Neural cell (in vitro differentiated cells): ENCODE measurements around the gene APOL5. TPM values are rescaled to one million over a fixed set of nuclear protein-coding genes. Genes with fewer than 3 reads are reported as not detected.

ENCODE experiments used
- H2AFZ ChIP-seq: fragments of 200-600, 300-800 bp; sonication (generic), shearing (Covaris generic); 2 replicates; pipeline ENCODE4 v1.6.0; 2014; ENCODE audit warnings: low read depth, mild to moderate bottlenecking, antibody characterized with exemption, low read length, moderate library complexity
- H3F3A ChIP-seq: fragments of 200-600 bp; shearing (Covaris generic); 2 replicates; pipeline ENCODE4 v1.6.1; 2016; ENCODE audit warnings: mild to moderate bottlenecking, moderate library complexity, mixed read lengths, antibody characterized with exemption, low read length; ENCODE audit not compliant: insufficient read depth, poor library complexity, severe bottlenecking
- H3K27ac ChIP-seq: fragments of 200-600, 300-800 bp; sonication (generic), shearing (Covaris generic); 2 replicates; pipeline ENCODE4 v1.5.1; 2014; ENCODE audit warnings: mild to moderate bottlenecking, low read length, moderate library complexity
- H3K27me3 ChIP-seq: fragments of 300-800, 200-600 bp; sonication (generic), shearing (Covaris generic); 2 replicates; pipeline ENCODE4 v1.6.0; 2014; ENCODE audit warnings: mild to moderate bottlenecking, low read depth, low read length, moderate library complexity; ENCODE audit not compliant: insufficient read depth
- H3K36me3 ChIP-seq: fragments of 300-800, 200-600 bp; sonication (generic), shearing (Covaris generic); 2 replicates; pipeline ENCODE4 v1.5.1; 2014; ENCODE audit warnings: mild to moderate bottlenecking, antibody characterized with exemption, low read length, moderate library complexity; ENCODE audit not compliant: insufficient read depth
- H3K4me2 ChIP-seq: fragments of 300-800, 200-600 bp; sonication (generic), shearing (Covaris generic); 2 replicates; pipeline ENCODE4 v1.6.0; 2014; ENCODE audit warnings: mild to moderate bottlenecking, low read length
- H3K4me3 ChIP-seq: fragments of 300-800, 200-600 bp; sonication (generic), shearing (Covaris generic); 2 replicates; pipeline ENCODE4 v1.5.1; 2014; ENCODE audit warnings: mild to moderate bottlenecking, low read length, moderate library complexity
- H3K79me2 ChIP-seq: fragments of 200-600 bp; shearing (Covaris generic); replicated peaks from 2 replicates; pipeline ENCODE4 v1.6.0; 2014; ENCODE audit warnings: mild to moderate bottlenecking, low read length, moderate library complexity; ENCODE audit not compliant: insufficient read depth
- H3K9ac ChIP-seq: fragments of 300-800, 200-600 bp; sonication (generic), shearing (Covaris generic); 2 replicates; pipeline ENCODE4 v1.6.1; 2016; ENCODE audit warnings: mild to moderate bottlenecking, low read length, mixed read lengths
- H3K9me2 ChIP-seq: fragments of 200-600 bp; shearing (Covaris generic); 2 replicates; pipeline ENCODE4 v1.6.1; 2016; ENCODE audit warnings: mild to moderate bottlenecking, low read length, mixed read lengths; ENCODE audit not compliant: insufficient read depth
- H3K9me3 ChIP-seq: fragments of 200-600, 300-800 bp; sonication (generic), shearing (Covaris generic); 2 replicates; pipeline ENCODE4 v1.6.1; 2016; ENCODE audit warnings: mild to moderate bottlenecking, mixed run types, low read length, moderate library complexity, mixed read lengths
- H4K20me1 ChIP-seq: fragments of 200-600 bp; shearing (Covaris generic); 2 replicates; pipeline ENCODE4 v1.6.1; 2016; ENCODE audit warnings: mild to moderate bottlenecking, mixed run types; ENCODE audit not compliant: insufficient read depth
- EP300 ChIP-seq: fragments of 450-650 bp; conservative IDR thresholded peaks from 2 replicates; pipeline ENCODE4 v1.6.1; 2014; ENCODE audit warnings: antibody characterized with exemption, mild to moderate bottlenecking, moderate library complexity; ENCODE audit not compliant: poor library complexity, severe bottlenecking
- EZH2 ChIP-seq: fragments of 200-600, 300-800 bp; shearing (Covaris generic), sonication (generic); IDR thresholded peaks from 2 replicates; pipeline ENCODE4 v1.6.1; 2014; ENCODE audit warnings: antibody characterized with exemption, low read length, borderline replicate concordance, mild to moderate bottlenecking; ENCODE audit not compliant: insufficient read depth, poor library complexity, severe bottlenecking
- MXI1 ChIP-seq: fragments of 450-650 bp; conservative IDR thresholded peaks from 2 replicates; pipeline ENCODE4 v1.6.1; 2014; ENCODE audit warnings: antibody characterized with exemption, mild to moderate bottlenecking; ENCODE audit not compliant: poor library complexity, severe bottlenecking
- POLR2AphosphoS5 ChIP-seq: IDR thresholded peaks from 2 replicates; pipeline ENCODE4 v1.6.1; 2012
- RAD21 ChIP-seq: fragments of 450-650 bp; conservative IDR thresholded peaks from 2 replicates; pipeline ENCODE4 v1.6.1; 2014; ENCODE audit warnings: antibody characterized with exemption, mild to moderate bottlenecking, moderate library complexity
- SMC3 ChIP-seq: fragments of 450-650 bp; conservative IDR thresholded peaks from 2 replicates; pipeline ENCODE4 v1.6.1; 2014; ENCODE audit warnings: antibody characterized with exemption, mild to moderate bottlenecking, moderate library complexity; ENCODE audit not compliant: poor library complexity
- TAF1 ChIP-seq: IDR thresholded peaks from 2 replicates; pipeline ENCODE4 v1.6.1; 2012; ENCODE audit warnings: low read depth
- polyA plus RNA-seq: library from polyadenylated mRNA; depleted of rRNA; stranded (reverse); fragments of >200 nt; gene quantifications from 2 replicates; pipeline ENCODE4 v1.2.3, GENCODE V29; 2014
- TF ChIP-seq, protein P1 (sequence below): fragments of 450-650 bp; IDR thresholded peaks from 2 replicates; pipeline ENCODE4 v1.5.1; 2014; ENCODE audit warnings: antibody characterized with exemption, mild to moderate bottlenecking, moderate library complexity; ENCODE audit not compliant: poor library complexity, severe bottlenecking
- TF ChIP-seq, protein P2 (sequence below): IDR thresholded peaks from 2 replicates; pipeline ENCODE4 v1.6.1; 2012; ENCODE audit warnings: borderline replicate concordance

APOL5 gene
- polyA plus RNA-seq, 1 donor from 2014 or later = not detected

DNA sequence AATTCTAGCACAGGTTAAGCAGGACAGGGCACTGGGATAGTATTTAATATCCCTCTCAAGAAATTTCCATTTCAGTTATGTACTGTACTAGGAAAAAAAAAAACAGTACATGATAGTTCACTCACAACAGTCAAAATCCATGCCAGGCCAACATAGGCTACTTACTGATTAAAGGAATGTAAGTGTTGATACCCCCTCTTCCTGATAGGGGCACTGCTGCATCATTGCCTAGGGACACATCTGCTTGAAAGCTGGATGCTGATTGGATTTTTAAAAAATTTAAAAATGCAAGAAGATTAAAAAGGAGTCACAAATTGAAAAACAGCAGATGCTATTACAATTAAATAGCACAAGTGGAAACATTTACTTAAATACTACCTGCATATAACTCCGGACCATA, 43.4 kb downstream of the APOL5 start:
- no peaks in the 10 kb centered on the region for H3K9me2 ChIP-seq
- no peaks in the 10 kb centered on the region for H3F3A ChIP-seq
- no peaks in the 10 kb centered on the region for H3K27me3 ChIP-seq
- TF ChIP-seq RAD21 = peak; percentile 44
- TF ChIP-seq EZH2 = no peak
- TF ChIP-seq, protein P1, sequence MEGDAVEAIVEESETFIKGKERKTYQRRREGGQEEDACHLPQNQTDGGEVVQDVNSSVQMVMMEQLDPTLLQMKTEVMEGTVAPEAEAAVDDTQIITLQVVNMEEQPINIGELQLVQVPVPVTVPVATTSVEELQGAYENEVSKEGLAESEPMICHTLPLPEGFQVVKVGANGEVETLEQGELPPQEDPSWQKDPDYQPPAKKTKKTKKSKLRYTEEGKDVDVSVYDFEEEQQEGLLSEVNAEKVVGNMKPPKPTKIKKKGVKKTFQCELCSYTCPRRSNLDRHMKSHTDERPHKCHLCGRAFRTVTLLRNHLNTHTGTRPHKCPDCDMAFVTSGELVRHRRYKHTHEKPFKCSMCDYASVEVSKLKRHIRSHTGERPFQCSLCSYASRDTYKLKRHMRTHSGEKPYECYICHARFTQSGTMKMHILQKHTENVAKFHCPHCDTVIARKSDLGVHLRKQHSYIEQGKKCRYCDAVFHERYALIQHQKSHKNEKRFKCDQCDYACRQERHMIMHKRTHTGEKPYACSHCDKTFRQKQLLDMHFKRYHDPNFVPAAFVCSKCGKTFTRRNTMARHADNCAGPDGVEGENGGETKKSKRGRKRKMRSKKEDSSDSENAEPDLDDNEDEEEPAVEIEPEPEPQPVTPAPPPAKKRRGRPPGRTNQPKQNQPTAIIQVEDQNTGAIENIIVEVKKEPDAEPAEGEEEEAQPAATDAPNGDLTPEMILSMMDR = peak; percentile 35
- TF ChIP-seq SMC3 = peak; percentile 12
- no peak for TF ChIP-seq EP300
- no peak for TF ChIP-seq POLR2AphosphoS5
- H4K20me1 ChIP-seq = no peaks in the 10 kb centered on the region
- no peaks in the 10 kb centered on the region for H3K9me3 ChIP-seq
- no peak overlapping the region for H3K4me2 ChIP-seq
- H3K9ac ChIP-seq = no peak overlapping the region
- peaks cover 38% of the 10 kb centered on the region for H3K36me3 ChIP-seq
- no peak overlapping the region for H3K27ac ChIP-seq
- H3K79me2 ChIP-seq = no peaks in the 10 kb centered on the region
- no peak overlapping the region for H3K4me3 ChIP-seq
- no peak overlapping the region for H2AFZ ChIP-seq

DNA sequence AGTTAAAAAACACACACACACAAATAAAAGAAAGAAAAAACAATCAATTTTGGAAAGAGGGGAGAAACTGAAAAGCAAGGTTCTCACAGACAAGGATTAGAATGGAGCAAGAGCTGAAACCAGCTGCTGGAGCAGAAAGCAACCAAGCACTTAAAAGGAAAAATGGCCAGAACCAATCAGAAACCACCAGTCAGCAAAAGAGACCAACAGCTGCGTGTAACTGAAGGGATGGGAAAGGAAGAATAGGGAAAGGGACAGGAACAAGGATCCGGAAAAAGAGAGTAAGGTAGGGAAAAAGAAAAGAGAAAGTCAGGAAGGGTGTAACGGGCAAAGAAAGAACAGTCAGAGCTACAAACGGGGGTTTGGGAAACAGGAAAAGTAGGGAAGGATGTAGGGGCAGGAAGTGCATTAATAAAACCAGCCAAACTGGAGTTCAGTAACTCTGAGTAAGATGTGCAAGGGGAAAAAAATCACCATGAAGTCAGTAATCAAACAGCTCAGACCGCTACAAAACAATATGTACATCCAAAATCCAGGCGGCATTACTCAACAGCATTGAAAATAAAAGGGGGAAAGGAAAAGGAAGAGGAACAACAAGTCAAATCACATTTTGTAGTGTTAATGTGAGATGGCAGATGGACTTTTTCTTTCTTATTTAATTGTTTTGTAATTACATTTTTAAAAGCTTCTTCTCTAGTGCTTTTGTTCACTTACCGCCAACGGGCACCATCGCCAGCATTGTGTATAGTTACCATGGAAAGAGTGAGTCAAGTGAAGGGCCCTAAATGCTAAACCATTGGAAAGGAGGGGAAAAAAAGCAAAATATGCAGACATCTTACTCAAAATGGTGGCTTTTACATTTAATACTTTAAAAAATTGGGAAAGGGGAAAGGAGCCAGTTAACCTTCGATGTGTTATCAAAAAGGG, 49.2 kb downstream of the APOL5 start:
- TF ChIP-seq TAF1 = no peak
- TF ChIP-seq POLR2AphosphoS5 = no peak
- no peak for TF ChIP-seq RAD21
- TF ChIP-seq, protein P1 = no peak
- TF ChIP-seq MXI1 = no peak
- no peak for TF ChIP-seq EP300
- TF ChIP-seq, protein P2, sequence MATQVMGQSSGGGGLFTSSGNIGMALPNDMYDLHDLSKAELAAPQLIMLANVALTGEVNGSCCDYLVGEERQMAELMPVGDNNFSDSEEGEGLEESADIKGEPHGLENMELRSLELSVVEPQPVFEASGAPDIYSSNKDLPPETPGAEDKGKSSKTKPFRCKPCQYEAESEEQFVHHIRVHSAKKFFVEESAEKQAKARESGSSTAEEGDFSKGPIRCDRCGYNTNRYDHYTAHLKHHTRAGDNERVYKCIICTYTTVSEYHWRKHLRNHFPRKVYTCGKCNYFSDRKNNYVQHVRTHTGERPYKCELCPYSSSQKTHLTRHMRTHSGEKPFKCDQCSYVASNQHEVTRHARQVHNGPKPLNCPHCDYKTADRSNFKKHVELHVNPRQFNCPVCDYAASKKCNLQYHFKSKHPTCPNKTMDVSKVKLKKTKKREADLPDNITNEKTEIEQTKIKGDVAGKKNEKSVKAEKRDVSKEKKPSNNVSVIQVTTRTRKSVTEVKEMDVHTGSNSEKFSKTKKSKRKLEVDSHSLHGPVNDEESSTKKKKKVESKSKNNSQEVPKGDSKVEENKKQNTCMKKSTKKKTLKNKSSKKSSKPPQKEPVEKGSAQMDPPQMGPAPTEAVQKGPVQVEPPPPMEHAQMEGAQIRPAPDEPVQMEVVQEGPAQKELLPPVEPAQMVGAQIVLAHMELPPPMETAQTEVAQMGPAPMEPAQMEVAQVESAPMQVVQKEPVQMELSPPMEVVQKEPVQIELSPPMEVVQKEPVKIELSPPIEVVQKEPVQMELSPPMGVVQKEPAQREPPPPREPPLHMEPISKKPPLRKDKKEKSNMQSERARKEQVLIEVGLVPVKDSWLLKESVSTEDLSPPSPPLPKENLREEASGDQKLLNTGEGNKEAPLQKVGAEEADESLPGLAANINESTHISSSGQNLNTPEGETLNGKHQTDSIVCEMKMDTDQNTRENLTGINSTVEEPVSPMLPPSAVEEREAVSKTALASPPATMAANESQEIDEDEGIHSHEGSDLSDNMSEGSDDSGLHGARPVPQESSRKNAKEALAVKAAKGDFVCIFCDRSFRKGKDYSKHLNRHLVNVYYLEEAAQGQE = no peak

More for the DNA sequence above, 49.2 kb downstream of the APOL5 start:
- Histone ChIP-seq H3K27me3 (no peaks in the 10 kb centered on the region), H3K4me3 (no peak overlapping the region), H2AFZ (no peak overlapping the region), H4K20me1 (no peaks in the 10 kb centered on the region), H3K4me2 (no peak overlapping the region), H3K27ac (no peak overlapping the region), H3K9me2 (no peaks in the 10 kb centered on the region), H3K9me3 (no peaks in the 10 kb centered on the region), H3K36me3 (peaks cover 11% of the 10 kb centered on the region), H3K79me2 (peaks cover 9% of the 10 kb centered on the region), H3K9ac (no peak overlapping the region), H3F3A (no peaks in the 10 kb centered on the region)
